Measurements from ENCODE around the gene IL36A.

GRCh38 chr2:113007250-113007649 lies 2.0 kb downstream of the IL36A start:
- TF ChIP-seq POLR2A (IDR thresholded peaks at IDR 0.05; ENCODE audit: low read length), result no peak
- no peak for TF ChIP-seq GATA1 (IDR thresholded peaks at IDR 0.05; ENCODE audit: low read depth, low read length)

Data from erythroblast (primary cell).